ENCODE results near the gene MEX3D. TPM values are rescaled to one million over a fixed set of nuclear protein-coding genes. Genes with fewer than 3 reads are reported as not detected.

The MEX3D gene
- total RNA-seq, 1 experiment from 2014 or later = 69.2 TPM

- TF ChIP-seq SP1 (IDR thresholded peaks at IDR 0.05; ENCODE audit: low read depth) (no peak), TCF7L2 (IDR thresholded peaks at IDR 0.05; ENCODE audit: borderline replicate concordance, extremely low read depth, insufficient read depth, insufficient read length) (no peak), SIN3A (IDR thresholded peaks at IDR 0.05; ENCODE audit: low read depth) (no peak), MAX (IDR thresholded peaks at IDR 0.05) (no peak), SRF (IDR thresholded peaks at IDR 0.05; ENCODE audit: low read depth) (no peak), ATF3 (IDR thresholded peaks at IDR 0.05) (no peak), EZH2 (IDR thresholded peaks at IDR 0.05) (no peak), ZFX (IDR thresholded peaks at IDR 0.05) (no peak)
Measured at GRCh38 chr19:1558552-1558951, 9.6 kb downstream of the MEX3D start (continued).

- ChIA-PET CTCF (no interaction called here), RAD21 (ENCODE audit: low non-redundant PET in 1 of 2, low total read pairs in 2 of 2, uncharacterized antibody in 2 of 2, unreplicated experiment in 2 of 2) (no interaction called here), POLR2A (no interaction called here)
- Histone ChIP-seq H3K27ac (ENCODE audit: low read depth, low read length) (no peak overlapping the region), H3K4me2 (ENCODE audit: low read length) (no peak overlapping the region), H3K4me3 (replicated peaks in 1 of 2; ENCODE audit: low read depth in 1 of 2, low read length in 2 of 2) (no peak overlapping the region), H3K79me2 (ENCODE audit: insufficient read depth, low read length) (peaks cover 23% of the 10 kb centered on the region), H3K36me3 (ENCODE audit: control insufficient read depth in 1 of 2, insufficient read depth in 2 of 2, low read length in 2 of 2) (peaks cover 0 to 9% of the 10 kb centered on the region in 2 experiments; a peak in 1 of 4 replicates), H3K27me3 (ENCODE audit: insufficient read depth, low read length) (no peaks in the 10 kb centered on the region), H3K9me3 (ENCODE audit: control insufficient read depth in 1 of 2, insufficient read depth in 1 of 2, low read depth in 1 of 2, low read length in 2 of 2) (no peaks in the 10 kb centered on the region), H3K4me1 (ENCODE audit: control insufficient read depth in 1 of 2, insufficient read depth in 2 of 2, low read length in 2 of 2) (no peaks in the 10 kb centered on the region), H3K9ac (ENCODE audit: low read length) (no peak overlapping the region), H4K20me1 (ENCODE audit: insufficient read depth) (no peaks in the 10 kb centered on the region), H3K9me2 (ENCODE audit: insufficient read depth) (no peaks in the 10 kb centered on the region), H2AFZ (ENCODE audit: low read depth, low read length, poor library complexity, severe bottlenecking) (no peak overlapping the region)
- no TSS peak for BruUV-seq (replicated peaks)
- TF ChIP-seq EGR1 (IDR thresholded peaks at IDR 0.05; ENCODE audit: low read depth) = no peak
- ATAC-seq (no peak), DNase-seq (ENCODE audit: low read depth, low spot score) (no peak)
- intact Hi-C loops (cut with micrococcal nuclease) = no loop called here
Measured at GRCh38 chr19:1556390-1557070, 11.6 kb downstream of the MEX3D start.

All from HCT116 (cell line).